ENCODE data around the gene POPDC2.

DNA sequence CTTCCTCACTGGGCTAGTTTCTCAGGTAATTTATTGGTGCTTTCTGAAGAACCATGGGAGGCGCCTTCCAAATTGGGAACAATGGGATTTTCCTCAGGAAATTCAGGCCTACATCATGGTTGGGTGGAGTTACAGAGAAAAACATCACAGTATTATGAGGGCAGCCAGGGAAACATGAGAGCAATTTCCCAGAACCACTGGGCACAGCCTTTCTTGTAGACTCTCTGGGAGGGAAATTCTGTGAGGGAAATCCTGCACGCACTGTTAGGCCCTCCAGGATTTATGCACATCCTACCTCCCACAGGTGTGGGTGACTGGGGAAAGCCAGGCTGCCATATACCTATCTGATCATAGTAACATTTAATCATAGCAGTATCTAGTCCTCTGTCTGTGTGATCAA lies 13.2 kb downstream of the POPDC2 start:
- TF ChIP-seq, protein P1, sequence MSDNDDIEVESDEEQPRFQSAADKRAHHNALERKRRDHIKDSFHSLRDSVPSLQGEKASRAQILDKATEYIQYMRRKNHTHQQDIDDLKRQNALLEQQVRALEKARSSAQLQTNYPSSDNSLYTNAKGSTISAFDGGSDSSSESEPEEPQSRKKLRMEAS (CRISPR knock-in tag; IDR thresholded peaks at IDR 0.05): no peak
- TF ChIP-seq, protein P2, sequence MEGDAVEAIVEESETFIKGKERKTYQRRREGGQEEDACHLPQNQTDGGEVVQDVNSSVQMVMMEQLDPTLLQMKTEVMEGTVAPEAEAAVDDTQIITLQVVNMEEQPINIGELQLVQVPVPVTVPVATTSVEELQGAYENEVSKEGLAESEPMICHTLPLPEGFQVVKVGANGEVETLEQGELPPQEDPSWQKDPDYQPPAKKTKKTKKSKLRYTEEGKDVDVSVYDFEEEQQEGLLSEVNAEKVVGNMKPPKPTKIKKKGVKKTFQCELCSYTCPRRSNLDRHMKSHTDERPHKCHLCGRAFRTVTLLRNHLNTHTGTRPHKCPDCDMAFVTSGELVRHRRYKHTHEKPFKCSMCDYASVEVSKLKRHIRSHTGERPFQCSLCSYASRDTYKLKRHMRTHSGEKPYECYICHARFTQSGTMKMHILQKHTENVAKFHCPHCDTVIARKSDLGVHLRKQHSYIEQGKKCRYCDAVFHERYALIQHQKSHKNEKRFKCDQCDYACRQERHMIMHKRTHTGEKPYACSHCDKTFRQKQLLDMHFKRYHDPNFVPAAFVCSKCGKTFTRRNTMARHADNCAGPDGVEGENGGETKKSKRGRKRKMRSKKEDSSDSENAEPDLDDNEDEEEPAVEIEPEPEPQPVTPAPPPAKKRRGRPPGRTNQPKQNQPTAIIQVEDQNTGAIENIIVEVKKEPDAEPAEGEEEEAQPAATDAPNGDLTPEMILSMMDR (IDR thresholded peaks at IDR 0.05): no peak
- TF ChIP-seq CREM (CRISPR knock-in tag; IDR thresholded peaks at IDR 0.05) (no peak), FOXP1 (CRISPR knock-in tag; IDR thresholded peaks at IDR 0.05; ENCODE audit: borderline replicate concordance) (no peak), TEAD4 (CRISPR knock-in tag; IDR thresholded peaks at IDR 0.05) (no peak), SMAD3 (CRISPR knock-in tag; IDR thresholded peaks at IDR 0.05; ENCODE audit: borderline replicate concordance) (no peak)
